Tibial nerve (tissue), 4 donors: ENCODE results near the gene METTL16. TPM values are rescaled to one million over a fixed set of nuclear protein-coding genes. Genes with fewer than 3 reads are reported as not detected.

Source experiments
- DNase-seq, 2 donors: peaks; one replicate each; pipeline ENCODE4 v3.0.0-alpha.2; 2019; ENCODE audit warnings: low spot score in 2 of 2
- H3K27ac ChIP-seq, 4 donors: fragments of 200-600 bp; sonication (generic) in 3 of 4; one replicate each; pipeline ENCODE4 v1.5.1; 2017 to 2019; ENCODE audit warnings: mild to moderate bottlenecking in 1 of 4
- H3K27me3 ChIP-seq, 2 donors: fragments of 200-600 bp; sonication (generic) in 1 of 2; one replicate each; pipeline versions ENCODE4 v1.5.1 to v1.6.0; 2017 to 2019
- H3K36me3 ChIP-seq, 3 donors: fragments of 200-600 bp; sonication (generic); one replicate each; pipeline ENCODE4 v1.5.1; 2018 to 2019
- H3K4me1 ChIP-seq, 4 donors: fragments of 200-600 bp; sonication (generic) in 3 of 4; one replicate each; pipeline ENCODE4 v1.5.1; 2017 to 2019
- H3K4me3 ChIP-seq, 4 donors: fragments of 200-600 bp; sonication (generic) in 3 of 4; one replicate each; pipeline ENCODE4 v1.5.1; 2017 to 2019; ENCODE audit warnings: mild to moderate bottlenecking in 1 of 4, moderate library complexity in 1 of 4
- H3K9me3 ChIP-seq, 4 donors: fragments of 200-600 bp; sonication (generic) in 3 of 4; one replicate each; pipeline ENCODE4 v1.5.1; 2017 to 2019
- CTCF ChIP-seq, 5 experiments: fragments of 200-600 bp in 3 of 5; fragments of 450-650 bp in 2 of 5; sonication (generic) in 3 of 5; IDR thresholded peaks; one replicate each; pipeline ENCODE4 v1.5.1; 2016 to 2019; ENCODE audit warnings: antibody characterized with exemption in 5 of 5, mild to moderate bottlenecking in 3 of 5, moderate library complexity in 2 of 5
- EP300 ChIP-seq, 2 donors: sonication (generic); formaldehyde crosslinking; IDR thresholded peaks; one replicate each; pipeline ENCODE4 v1.6.1; 2017; ENCODE audit warnings: antibody characterized with exemption in 2 of 2, mild to moderate bottlenecking in 1 of 2
- POLR2A ChIP-seq, 2 donors: fragments of 450-650 bp; IDR thresholded peaks; one replicate each; pipeline ENCODE4 v1.6.1; 2017; ENCODE audit warnings: antibody characterized with exemption in 2 of 2, mild to moderate bottlenecking in 2 of 2, moderate library complexity in 2 of 2
- WGBS, 2 donors: methylation state at CpG; one replicate each; pipeline ENCODE4 v1.1.5; 2018; 5-methylcytosine and 5-hydroxymethylcytosine counted together
- total RNA-seq, 4 donors: library from RNA; depleted of rRNA; stranded (reverse); fragments of >200 nt; gene quantifications; one replicate each; pipeline ENCODE4 v1.1.0, GENCODE V29; 2016

Gene METTL16
- 10 to 100 TPM; 26.5 to 38.1 (median 33.9) TPM for total RNA-seq

- Histone ChIP-seq H3K4me1 (peaks cover 0 to 39% (median 12%) of the 10 kb centered on the region in 4 donors), H3K4me3 (peak within 1 kb of the TSS; percentile 53 to 83 (median 74)), H3K36me3 (peaks cover 0 to 5% (median 0%) of the 10 kb centered on the region in 3 donors), H3K27me3 (no peaks in the 10 kb centered on the region), H3K27ac (peak within 1 kb of the TSS; percentile 83 to 92 (median 84)), H3K9me3 (no peaks in the 10 kb centered on the region)
- WGBS, 2 donors: 1% methylated on average over 49 of the region's 49 CpGs
- peak; percentile 96 to 99 for DNase-seq
- TF ChIP-seq EP300 (IDR thresholded peaks at IDR 0.05): peak; percentile 52 to 91
- TF ChIP-seq POLR2A (IDR thresholded peaks at IDR 0.05): peak; percentile 25 to 76
- peak in 1 of 5 experiments; percentile 27 for TF ChIP-seq CTCF (IDR thresholded peaks at IDR 0.05)
Measured at GRCh38 chr17:2511462-2512369, at the start of gene METTL16. Gene METTL16, minus strand, starts transcription at chr17:2511888. Its CDS starts 9,557 bp downstream, at chr17:2502331.

- TF ChIP-seq CTCF (IDR thresholded peaks at IDR 0.05) (no peak), EP300 (IDR thresholded peaks at IDR 0.05) (no peak), POLR2A (IDR thresholded peaks at IDR 0.05) (no peak)
- 78 to 81% methylated on average over 5 of the region's 5 CpGs for WGBS, 2 donors
Measured at GRCh38 chr17:2560658-2561057, 49.0 kb upstream of the METTL16 start.

GRCh38 chr17:2551928-2552327, 40.2 kb upstream of the METTL16 start:
- no peak overlapping the region for H3K27ac ChIP-seq
- WGBS, 2 donors: 31 to 32% methylated on average over 9 of the region's 9 CpGs

More at GRCh38 chr17:2560658-2561057, 49.0 kb upstream of the METTL16 start:
- Histone ChIP-seq H3K36me3 (no peaks in the 10 kb centered on the region), H3K9me3 (peaks cover 0 to 14% (median 0%) of the 10 kb centered on the region in 4 donors), H3K27ac (no peak overlapping the region), H3K27me3 (no peaks in the 10 kb centered on the region), H3K4me1 (no peaks in the 10 kb centered on the region), H3K4me3 (no peak overlapping the region)
- DNase-seq: no peak

GRCh38 chr17:2551493-2551892, 39.8 kb upstream of the METTL16 start:
- no peak for TF ChIP-seq CTCF (IDR thresholded peaks at IDR 0.05)
- TF ChIP-seq POLR2A (IDR thresholded peaks at IDR 0.05): no peak
- TF ChIP-seq EP300 (IDR thresholded peaks at IDR 0.05): no peak
- Histone ChIP-seq H3K4me1 (no peaks in the 10 kb centered on the region), H3K4me3 (no peak overlapping the region), H3K36me3 (no peaks in the 10 kb centered on the region), H3K27me3 (peaks cover 0 to 19% of the 10 kb centered on the region in 2 donors), H3K9me3 (peaks cover 0 to 3% (median 0%) of the 10 kb centered on the region in 4 donors), H3K27ac (no peak overlapping the region)
- DNase-seq: no peak
- WGBS, 2 donors: 14 to 25% methylated on average over 10 of the region's 10 CpGs

More at GRCh38 chr17:2551928-2552327, 40.2 kb upstream of the METTL16 start:
- Histone ChIP-seq H3K4me3 (no peak overlapping the region), H3K4me1 (no peaks in the 10 kb centered on the region), H3K36me3 (no peaks in the 10 kb centered on the region), H3K9me3 (peaks cover 0 to 5% (median 0%) of the 10 kb centered on the region in 4 donors), H3K27me3 (peaks cover 0 to 19% of the 10 kb centered on the region in 2 donors)
- no peak for DNase-seq
- TF ChIP-seq POLR2A (IDR thresholded peaks at IDR 0.05) (no peak), EP300 (IDR thresholded peaks at IDR 0.05) (no peak), CTCF (IDR thresholded peaks at IDR 0.05) (no peak)
